WERI-Rb-1 (cell line): ENCODE data around the gene HOXB8.
A peak's percentile ranks its signal among the peaks of the same experiment; 100 is the strongest.

ENCODE experiments used
- DNase-seq: peaks from one replicate; pipeline ENCODE4 v3.0.0-alpha.2; 2020
- H3K27ac ChIP-seq: fragments of 250-450 bp; sonication (Bioruptor Pico); 2 replicates; pipeline ENCODE4 v1.5.1; 2020; ENCODE audit warnings: mild to moderate bottlenecking, moderate library complexity
- H3K27me3 ChIP-seq: fragments of 250-450 bp; sonication (Bioruptor Pico); 2 replicates; pipeline ENCODE4 v1.5.1; 2021; ENCODE audit warnings: mild to moderate bottlenecking, low read depth, moderate library complexity; ENCODE audit not compliant: insufficient read depth, severe bottlenecking
- H3K36me3 ChIP-seq: fragments of 250-450 bp; sonication (Bioruptor Pico); 2 replicates; pipeline ENCODE4 v1.5.1; 2020; ENCODE audit warnings: mild to moderate bottlenecking, moderate library complexity
- H3K4me3 ChIP-seq: 2 replicates; pipeline ENCODE4 v1.5.1; 2011; ENCODE audit warnings: low read depth, mild to moderate bottlenecking, control low read depth, low read length
- H3K9me3 ChIP-seq: fragments of 250-450 bp; sonication (Bioruptor Pico); 2 replicates; pipeline ENCODE4 v1.5.1; 2021; ENCODE audit warnings: mild to moderate bottlenecking, moderate library complexity; ENCODE audit not compliant: severe bottlenecking
- TF ChIP-seq, protein P1 (sequence below): IDR thresholded peaks from 2 replicates; pipeline ENCODE4 v1.5.1; 2011; ENCODE audit warnings: low read depth, mild to moderate bottlenecking, control low read depth, inconsistent platforms, low read length

The HOXB8 gene

GRCh38 chr17:48608494-48608834 is 6.6 kb downstream of the HOXB8 start:
- no peaks in the 10 kb centered on the region for H3K9me3 ChIP-seq
- no peak overlapping the region for H3K27ac ChIP-seq
- no peaks in the 10 kb centered on the region for H3K36me3 ChIP-seq
- H3K27me3 ChIP-seq: peaks cover 73% of the 10 kb centered on the region
- H3K4me3 ChIP-seq: no peak overlapping the region
- DNase-seq: no peak
- TF ChIP-seq, protein P1, sequence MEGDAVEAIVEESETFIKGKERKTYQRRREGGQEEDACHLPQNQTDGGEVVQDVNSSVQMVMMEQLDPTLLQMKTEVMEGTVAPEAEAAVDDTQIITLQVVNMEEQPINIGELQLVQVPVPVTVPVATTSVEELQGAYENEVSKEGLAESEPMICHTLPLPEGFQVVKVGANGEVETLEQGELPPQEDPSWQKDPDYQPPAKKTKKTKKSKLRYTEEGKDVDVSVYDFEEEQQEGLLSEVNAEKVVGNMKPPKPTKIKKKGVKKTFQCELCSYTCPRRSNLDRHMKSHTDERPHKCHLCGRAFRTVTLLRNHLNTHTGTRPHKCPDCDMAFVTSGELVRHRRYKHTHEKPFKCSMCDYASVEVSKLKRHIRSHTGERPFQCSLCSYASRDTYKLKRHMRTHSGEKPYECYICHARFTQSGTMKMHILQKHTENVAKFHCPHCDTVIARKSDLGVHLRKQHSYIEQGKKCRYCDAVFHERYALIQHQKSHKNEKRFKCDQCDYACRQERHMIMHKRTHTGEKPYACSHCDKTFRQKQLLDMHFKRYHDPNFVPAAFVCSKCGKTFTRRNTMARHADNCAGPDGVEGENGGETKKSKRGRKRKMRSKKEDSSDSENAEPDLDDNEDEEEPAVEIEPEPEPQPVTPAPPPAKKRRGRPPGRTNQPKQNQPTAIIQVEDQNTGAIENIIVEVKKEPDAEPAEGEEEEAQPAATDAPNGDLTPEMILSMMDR: no peak

DNA sequence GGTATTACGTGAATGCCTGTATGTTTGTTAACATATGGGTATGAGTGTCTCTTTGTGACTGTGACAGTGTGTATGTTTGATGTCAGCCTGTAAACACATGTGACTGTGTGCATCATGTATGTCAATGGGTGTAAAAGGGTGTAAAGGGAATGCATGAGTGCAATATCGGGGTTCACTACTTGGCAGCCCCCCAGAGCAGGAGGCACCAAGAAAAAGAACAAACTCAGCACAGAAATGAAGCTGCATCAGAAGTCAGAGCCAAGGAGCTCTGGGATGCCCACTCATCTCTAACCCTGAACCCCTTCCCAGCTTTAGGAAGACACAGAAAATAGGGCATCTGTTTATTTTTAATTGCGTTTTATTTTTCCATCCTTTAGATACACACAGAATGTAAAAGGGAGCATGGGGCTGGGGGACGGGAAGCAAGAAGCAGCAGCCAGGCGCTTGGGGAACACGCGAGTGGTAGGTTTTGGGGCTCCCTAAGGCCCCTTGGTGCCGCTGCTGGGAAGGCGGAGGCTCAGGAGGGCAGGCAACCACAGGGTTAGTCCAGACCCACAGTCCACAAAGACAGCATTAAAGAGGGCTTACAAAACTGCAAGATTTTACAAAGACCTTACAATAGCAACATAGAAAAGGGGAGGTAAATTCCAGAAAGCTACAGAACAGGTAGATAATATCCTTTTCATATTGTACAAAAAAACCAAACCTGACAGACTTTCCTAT is 8.0 kb downstream of the HOXB8 start:
- peaks cover 77% of the 10 kb centered on the region for H3K27me3 ChIP-seq
- H3K4me3 ChIP-seq: no peak overlapping the region
- no peaks in the 10 kb centered on the region for H3K36me3 ChIP-seq
- DNase-seq: no peak
- TF ChIP-seq, protein P1: no peak
- H3K27ac ChIP-seq: no peak overlapping the region
- peaks cover 5% of the 10 kb centered on the region for H3K9me3 ChIP-seq

GRCh38 chr17:48605991-48606891 is 8.9 kb downstream of the HOXB8 start:
- DNase-seq: no peak
- Histone ChIP-seq H3K36me3 (no peaks in the 10 kb centered on the region), H3K4me3 (no peak overlapping the region), H3K9me3 (peaks cover 5% of the 10 kb centered on the region), H3K27ac (no peak overlapping the region), H3K27me3 (peaks cover 80% of the 10 kb centered on the region)
- TF ChIP-seq, protein P1: no peak

GRCh38 chr17:48605409-48605919 is 9.6 kb downstream of the HOXB8 start:
- H3K36me3 ChIP-seq: no peaks in the 10 kb centered on the region
- H3K4me3 ChIP-seq: no peak overlapping the region
- H3K27me3 ChIP-seq: peaks cover 81% of the 10 kb centered on the region
- H3K27ac ChIP-seq: no peak overlapping the region
- TF ChIP-seq, protein P1: no peak
- peaks cover 5% of the 10 kb centered on the region for H3K9me3 ChIP-seq
- DNase-seq: no peak

GRCh38 chr17:48604770-48605329 is 10.2 kb downstream of the HOXB8 start, which contains the start of gene HOXB6:
Gene HOXB6 (minus strand): TSS chr17:48604986. CDS start chr17:48598150, 6,836 bp downstream.
- H3K27ac ChIP-seq: no peak within 1 kb of the TSS
- no peaks in the 10 kb centered on the region for H3K36me3 ChIP-seq
- TF ChIP-seq, protein P1: no peak
- H3K4me3 ChIP-seq: peak within 1 kb of the TSS; percentile 16
- H3K27me3 ChIP-seq: peaks cover 81% of the 10 kb centered on the region
- H3K9me3 ChIP-seq: peaks cover 5% of the 10 kb centered on the region
- no peak for DNase-seq
